ENCODE data around the gene HES7. TPM values are rescaled to one million over a fixed set of nuclear protein-coding genes. Genes with fewer than 3 reads are reported as not detected.

Gene HES7
- polyA plus RNA-seq, 1 experiment, result not detected

GRCh38 chr17:8072729-8073461 lies 51.0 kb downstream of the HES7 start:
- Histone ChIP-seq H3K27me3 (ENCODE audit: control insufficient read depth, insufficient read depth, low read length) (peaks cover 75% of the 10 kb centered on the region), H3K4me3 (ENCODE audit: low read depth, low read length) (no peak overlapping the region), H3K27ac (ENCODE audit: low read depth, low read length) (no peak overlapping the region), H3K9me3 (ENCODE audit: control insufficient read depth, insufficient read depth, low read length) (peaks cover 4% of the 10 kb centered on the region; the same call in 1 of the 2 replicates)
- ChIA-PET POLR2A (no interaction called here), CTCF (interaction anchor here (1.0 to 9.2 kb wide), 15 partner anchors 11 to 289 kb away, joined by 3 to 124 read pairs (median 4); partner anchors contain the start of genes ALOXE3, KCNAB3 and SLC25A35)
- TF ChIP-seq, protein P1, sequence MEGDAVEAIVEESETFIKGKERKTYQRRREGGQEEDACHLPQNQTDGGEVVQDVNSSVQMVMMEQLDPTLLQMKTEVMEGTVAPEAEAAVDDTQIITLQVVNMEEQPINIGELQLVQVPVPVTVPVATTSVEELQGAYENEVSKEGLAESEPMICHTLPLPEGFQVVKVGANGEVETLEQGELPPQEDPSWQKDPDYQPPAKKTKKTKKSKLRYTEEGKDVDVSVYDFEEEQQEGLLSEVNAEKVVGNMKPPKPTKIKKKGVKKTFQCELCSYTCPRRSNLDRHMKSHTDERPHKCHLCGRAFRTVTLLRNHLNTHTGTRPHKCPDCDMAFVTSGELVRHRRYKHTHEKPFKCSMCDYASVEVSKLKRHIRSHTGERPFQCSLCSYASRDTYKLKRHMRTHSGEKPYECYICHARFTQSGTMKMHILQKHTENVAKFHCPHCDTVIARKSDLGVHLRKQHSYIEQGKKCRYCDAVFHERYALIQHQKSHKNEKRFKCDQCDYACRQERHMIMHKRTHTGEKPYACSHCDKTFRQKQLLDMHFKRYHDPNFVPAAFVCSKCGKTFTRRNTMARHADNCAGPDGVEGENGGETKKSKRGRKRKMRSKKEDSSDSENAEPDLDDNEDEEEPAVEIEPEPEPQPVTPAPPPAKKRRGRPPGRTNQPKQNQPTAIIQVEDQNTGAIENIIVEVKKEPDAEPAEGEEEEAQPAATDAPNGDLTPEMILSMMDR (IDR thresholded peaks at IDR 0.05; ENCODE audit: low read depth, low read length), result no peak
- DNase-seq (ENCODE audit: low read depth, low spot score), result no peak

- CTCF ChIA-PET, result interaction anchor here (3.3 to 9.2 kb wide), 3 partner anchors 12 to 47 kb away, joined by 30 to 124 read pairs (median 31); partner anchors contain the start of gene ALOXE3
- no peak for DNase-seq (ENCODE audit: low read depth, low spot score)
- POLR2A ChIA-PET, result no interaction called here
- Histone ChIP-seq H3K9me3 (ENCODE audit: control insufficient read depth, insufficient read depth, low read length) (peaks cover 4% of the 10 kb centered on the region; the same call in 1 of the 2 replicates), H3K27me3 (ENCODE audit: control insufficient read depth, insufficient read depth, low read length) (peaks cover 75% of the 10 kb centered on the region), H3K4me3 (ENCODE audit: low read depth, low read length) (no peak overlapping the region), H3K27ac (ENCODE audit: low read depth, low read length) (no peak overlapping the region)
- TF ChIP-seq, protein P1 (IDR thresholded peaks at IDR 0.05; ENCODE audit: low read depth, low read length), result no peak
Measured at GRCh38 chr17:8072341-8072728, 51.6 kb downstream of the HES7 start.

GRCh38 chr17:8071496-8071895 lies 52.4 kb downstream of the HES7 start:
- TF ChIP-seq, protein P1 (IDR thresholded peaks at IDR 0.05; ENCODE audit: low read depth, low read length), result no peak
- Histone ChIP-seq H3K4me3 (ENCODE audit: low read depth, low read length) (no peak overlapping the region), H3K27ac (ENCODE audit: low read depth, low read length) (no peak overlapping the region), H3K9me3 (ENCODE audit: control insufficient read depth, insufficient read depth, low read length) (peaks cover 4% of the 10 kb centered on the region; the same call in 1 of the 2 replicates), H3K27me3 (ENCODE audit: control insufficient read depth, insufficient read depth, low read length) (peaks cover 77% of the 10 kb centered on the region)
- ChIA-PET POLR2A (no interaction called here), CTCF (interaction anchor here (9.2 kb wide), 1 partner anchor 11 kb away, joined by 124 read pairs; no protein-coding TSS in a partner anchor)
- DNase-seq (ENCODE audit: low read depth, low spot score), result no peak

Small RNAs within 50 kb of the gene (small RNA-seq; reads per million reads assigned to genes)
- not detected for gene MIR4314 (ENCODE audit: insufficient read length, low read depth)

Other genes starting within 250 kb of the HES7 start
- 50.0 and 68.6 TPM in 2 replicates for gene CHD3, start 235.3 kb downstream of the HES7 start, polyA plus RNA-seq (2011; rRNA removed)
- 1.3 and 1.4 TPM in 2 replicates for gene RNF227, start 207.8 kb downstream of the HES7 start, polyA plus RNA-seq (2011; rRNA removed)
- 2.2 and 3.1 TPM in 2 replicates for gene KCNAB3, start 194.2 kb downstream of the HES7 start, polyA plus RNA-seq (2011; rRNA removed)
- 202 and 227 TPM in 2 replicates for gene TRAPPC1, start 192.2 kb downstream of the HES7 start, polyA plus RNA-seq (2011; rRNA removed)
- gene CNTROB, start 191.9 kb downstream of the HES7 start, polyA plus RNA-seq (2011; rRNA removed), result 11.3 and 12.9 TPM in 2 replicates
- not detected in 2 replicates for gene GUCY2D, start 121.5 kb downstream of the HES7 start, polyA plus RNA-seq (2011; rRNA removed)
- not detected in 2 replicates for gene ALOX15B, start 85.0 kb downstream of the HES7 start, polyA plus RNA-seq (2011; rRNA removed)
- not detected in 2 replicates for gene ALOX12B, start 36.4 kb downstream of the HES7 start, polyA plus RNA-seq (2011; rRNA removed)
- gene ALOXE3, start 5.6 kb downstream of the HES7 start, polyA plus RNA-seq (2011; rRNA removed), result 0.04 and 0.05 TPM in 2 replicates
- 3.1 and 5.5 TPM in 2 replicates for gene PER1, start 28.3 kb upstream of the HES7 start, polyA plus RNA-seq (2011; rRNA removed)
- gene VAMP2, start 38.8 kb upstream of the HES7 start, polyA plus RNA-seq (2011; rRNA removed), result 20.8 and 24.3 TPM in 2 replicates
- gene TMEM107, start 52.3 kb upstream of the HES7 start, polyA plus RNA-seq (2011; rRNA removed), result 8.7 and 9.6 TPM in 2 replicates
- gene BORCS6, start 66.1 kb upstream of the HES7 start, polyA plus RNA-seq (2011; rRNA removed), result 2.3 and 2.7 TPM in 2 replicates
- gene AURKB, start 86.5 kb upstream of the HES7 start, polyA plus RNA-seq (2011; rRNA removed), result 5.9 and 7.7 TPM in 2 replicates
- gene CTC1, start 124.0 kb upstream of the HES7 start, polyA plus RNA-seq (2011; rRNA removed), result 6.1 and 7.3 TPM in 2 replicates
- gene PFAS, start 125.2 kb upstream of the HES7 start, polyA plus RNA-seq (2011; rRNA removed), result 14.0 and 18.5 TPM in 2 replicates
- 26.4 and 30.8 TPM in 2 replicates for gene RANGRF, start 164.6 kb upstream of the HES7 start, polyA plus RNA-seq (2011; rRNA removed)
- gene SLC25A35, start 171.3 kb upstream of the HES7 start, polyA plus RNA-seq (2011; rRNA removed), result 1.4 and 1.9 TPM in 2 replicates
- gene ARHGEF15, start 186.1 kb upstream of the HES7 start, polyA plus RNA-seq (2011; rRNA removed), result not detected in 2 replicates
- not detected in 2 replicates for gene ODF4, start 215.7 kb upstream of the HES7 start, polyA plus RNA-seq (2011; rRNA removed)

Data from AG04450 (cell line).